NCI-H1436 treated with DMSO at 0.1 percent for 48 hours (cell line): ENCODE data around the gene CEBPE.

ENCODE experiments used
- DNase-seq: peaks from one replicate; lab custom pipeline; 2025; lab: John Stamatoyannopoulos, UW

Gene CEBPE

DNA sequence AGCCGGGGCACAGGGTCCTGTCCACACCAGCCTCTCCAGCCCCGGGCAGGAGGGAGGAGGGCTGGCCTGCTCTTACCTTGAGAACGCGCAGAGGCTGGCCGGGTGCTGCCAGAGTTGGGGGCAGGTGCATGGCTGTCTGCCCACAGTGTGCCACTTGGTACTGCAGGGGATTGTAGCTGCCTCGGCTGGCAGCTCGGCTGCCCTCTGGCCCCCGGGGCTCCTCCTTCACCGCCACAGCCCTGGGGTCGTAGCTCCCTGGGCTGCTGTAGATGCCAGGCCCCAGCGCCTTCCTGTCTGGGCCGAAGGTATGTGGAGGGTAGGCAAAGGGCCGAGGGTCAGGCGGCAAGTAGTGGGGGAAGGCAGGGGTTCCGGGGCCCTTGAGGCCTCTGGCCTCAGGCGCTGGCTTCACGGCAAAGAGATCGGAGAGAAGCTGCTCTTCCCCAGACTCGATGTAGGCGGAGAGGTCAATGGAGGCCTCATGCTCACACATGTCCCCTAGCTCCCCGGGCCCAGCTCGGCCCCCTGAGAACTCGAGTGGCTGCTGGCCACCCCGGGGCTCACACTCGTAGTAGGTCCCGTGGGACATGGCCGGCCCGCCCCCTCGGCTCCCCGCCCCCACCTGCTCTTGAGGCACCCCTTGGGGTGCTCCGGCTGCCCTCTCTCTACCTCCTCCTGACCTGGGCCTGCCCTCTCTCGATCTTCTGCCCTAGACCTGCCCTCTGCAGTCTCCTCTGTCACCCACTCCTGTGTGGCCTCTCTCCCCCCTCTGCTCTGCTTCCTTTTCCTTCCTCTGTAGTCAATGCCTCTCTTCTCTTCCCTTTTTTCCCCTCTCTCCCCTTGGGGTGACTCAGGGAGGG is at the start of gene CEBPE:
CEBPE (minus strand) TSS at position 750 of the 857 bp plus-strand sequence; CDS start at position 586, 164 bp downstream.
- no peak for DNase-seq

- no peak for DNase-seq
Observed at GRCh38 chr14:23168246-23168645, 49.2 kb upstream of the CEBPE start.

DNA sequence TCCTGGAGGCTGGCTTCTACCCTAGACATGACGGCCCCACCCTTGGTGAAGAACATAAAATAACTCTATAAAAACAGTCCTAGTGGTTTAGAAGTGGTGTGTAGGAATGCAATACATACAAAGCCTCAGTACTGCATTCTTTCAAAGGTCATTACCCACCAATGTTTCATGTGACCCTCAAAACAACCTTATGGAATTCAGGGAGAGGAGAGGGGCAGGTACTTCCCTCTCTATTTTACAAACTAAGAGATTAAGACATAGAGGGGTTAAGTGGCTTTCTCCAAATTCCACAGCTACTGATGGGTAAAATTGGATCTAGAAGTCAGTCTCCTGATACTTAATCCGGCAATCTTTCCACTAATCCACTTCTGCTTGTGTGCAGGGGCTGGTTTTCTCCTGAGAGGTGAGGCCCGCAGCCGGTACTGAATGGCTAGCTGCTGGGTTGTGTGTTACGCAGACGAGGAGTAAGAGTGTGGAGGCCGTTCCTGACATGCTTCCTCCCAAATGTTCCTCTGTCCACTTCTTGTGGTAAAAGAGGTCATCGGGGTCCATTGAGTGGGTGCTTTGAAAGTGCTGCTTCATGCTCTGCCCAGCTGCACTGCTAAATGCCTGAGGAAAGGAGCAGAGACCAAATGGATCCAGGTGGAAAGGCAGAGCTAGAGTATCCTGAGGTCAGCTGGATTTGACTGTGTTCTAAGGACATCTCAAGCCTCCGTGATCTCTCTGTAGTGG is 48.2 kb upstream of the CEBPE start:
- no peak for DNase-seq

DNA sequence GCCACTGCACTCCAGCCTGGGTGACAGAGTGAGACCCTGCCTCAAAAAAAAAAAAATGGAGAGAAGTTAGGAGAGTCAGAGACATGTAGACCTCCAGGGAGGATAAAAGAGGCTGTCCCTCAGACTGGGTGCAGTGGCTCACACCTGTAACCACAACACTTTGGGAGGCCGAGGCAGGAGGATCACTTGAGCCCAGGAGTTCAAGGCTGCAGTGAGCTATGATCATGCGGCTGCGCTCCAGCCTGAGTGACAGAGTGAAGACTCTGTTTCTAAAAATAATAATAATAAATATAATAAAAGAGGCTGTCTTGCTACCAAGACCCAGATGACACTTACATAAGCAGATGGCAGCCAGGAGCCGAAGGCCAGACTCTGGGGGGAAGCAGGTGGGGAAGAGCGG is 45.9 kb upstream of the CEBPE start:
- no peak for DNase-seq

GRCh38 chr14:23164250-23164649 is 45.2 kb upstream of the CEBPE start:
- DNase-seq: no peak

DNA sequence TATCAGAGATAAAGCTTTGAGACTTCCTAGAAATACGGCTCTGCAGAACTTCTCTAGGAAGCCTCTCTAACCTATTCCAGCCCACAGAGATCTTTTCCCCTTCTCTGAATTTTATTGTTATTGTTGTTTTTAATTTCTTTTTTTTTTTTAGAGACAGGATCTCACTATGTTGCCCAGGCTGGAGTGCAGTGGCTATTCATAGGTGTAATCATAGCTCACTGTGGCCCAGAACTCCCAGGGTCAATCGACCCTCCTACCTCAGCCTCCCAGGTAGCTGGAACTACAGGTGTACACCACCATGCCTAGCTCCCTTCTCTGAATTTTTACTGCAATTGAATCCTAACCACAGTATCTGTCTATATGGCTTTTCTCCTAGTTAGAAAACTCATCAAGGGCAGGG is 44.8 kb upstream of the CEBPE start:
- no peak for DNase-seq

GRCh38 chr14:23162800-23163199 is 43.7 kb upstream of the CEBPE start:
- DNase-seq: no peak

- no peak for DNase-seq
Observed at GRCh38 chr14:23162005-23162404, 43.0 kb upstream of the CEBPE start.

GRCh38 chr14:23160924-23161522 is 42.0 kb upstream of the CEBPE start:
- DNase-seq: no peak

DNA sequence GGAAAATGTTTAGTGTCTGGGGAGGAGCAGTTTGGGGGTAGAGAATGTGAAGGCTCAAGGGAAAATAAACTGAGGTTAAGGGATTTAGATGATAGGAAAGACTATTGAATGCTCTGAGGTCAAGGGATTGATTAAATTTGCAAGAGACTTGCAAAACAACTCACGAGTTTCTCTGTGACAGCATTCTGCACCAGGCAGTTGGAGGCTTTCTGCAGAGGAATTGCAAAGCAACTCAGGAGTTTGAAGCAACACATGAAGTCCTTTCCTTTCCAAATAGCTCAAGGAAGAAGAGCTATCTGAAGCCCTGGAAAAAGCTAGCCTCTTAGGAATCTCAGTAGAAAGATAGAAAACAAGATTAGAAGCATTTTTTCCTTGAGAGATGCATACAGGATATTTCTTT is 40.5 kb upstream of the CEBPE start:
- no peak for DNase-seq

DNA sequence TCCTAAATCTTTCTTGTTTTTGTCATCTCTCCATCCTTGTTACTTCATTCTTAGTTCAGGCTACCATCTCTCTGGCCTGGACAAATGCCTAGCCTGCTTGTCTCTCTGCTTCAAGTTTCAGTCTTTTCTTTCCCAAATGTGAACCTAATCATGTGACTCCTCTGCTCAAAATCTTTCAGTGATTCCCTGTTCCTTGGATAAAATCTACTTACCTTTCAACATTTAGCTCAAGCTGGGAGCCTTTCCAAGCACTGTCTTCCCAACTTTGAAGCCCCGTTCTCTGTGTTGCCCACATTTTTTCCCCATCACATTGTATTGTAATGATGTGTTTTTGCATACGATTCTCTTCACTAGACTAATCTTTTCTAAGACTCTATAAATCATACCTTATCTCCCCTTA is 39.7 kb upstream of the CEBPE start:
- DNase-seq: no peak

DNA sequence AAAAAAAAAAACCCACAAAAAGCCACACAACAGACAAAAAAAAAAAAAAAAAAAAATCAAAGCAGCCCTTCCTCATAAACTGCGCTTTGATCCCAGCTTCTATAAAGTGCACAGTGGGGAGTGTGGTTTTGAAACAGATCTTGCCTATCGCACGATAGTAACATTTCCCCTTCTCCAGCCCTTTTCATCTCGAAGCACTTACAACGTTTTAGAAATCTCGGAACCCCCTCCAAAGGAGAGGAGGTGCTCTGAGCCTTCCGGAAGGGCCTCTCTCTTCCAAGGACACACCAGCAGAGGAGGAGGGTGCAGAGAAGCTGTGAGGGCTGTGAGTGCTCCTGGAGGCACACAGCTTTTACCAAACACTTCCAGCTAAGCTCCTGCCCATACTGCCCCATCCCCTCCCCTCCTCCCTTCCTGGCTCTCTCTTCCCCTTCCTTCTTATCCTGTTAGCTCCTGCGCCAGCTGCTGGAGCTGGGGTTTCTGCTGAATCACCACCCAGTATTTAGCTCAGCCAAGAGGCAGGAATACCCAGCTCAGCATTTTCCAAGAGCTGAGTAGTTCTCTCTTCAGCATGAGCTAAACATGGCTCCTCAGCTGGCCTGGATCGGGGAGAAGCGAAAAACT is 36.0 kb upstream of the CEBPE start:
- DNase-seq: no peak

GRCh38 chr14:23153851-23154796 is 35.1 kb upstream of the CEBPE start:
- DNase-seq: no peak

- DNase-seq: no peak
Observed at GRCh38 chr14:23151342-23151741, 32.3 kb upstream of the CEBPE start.

DNA sequence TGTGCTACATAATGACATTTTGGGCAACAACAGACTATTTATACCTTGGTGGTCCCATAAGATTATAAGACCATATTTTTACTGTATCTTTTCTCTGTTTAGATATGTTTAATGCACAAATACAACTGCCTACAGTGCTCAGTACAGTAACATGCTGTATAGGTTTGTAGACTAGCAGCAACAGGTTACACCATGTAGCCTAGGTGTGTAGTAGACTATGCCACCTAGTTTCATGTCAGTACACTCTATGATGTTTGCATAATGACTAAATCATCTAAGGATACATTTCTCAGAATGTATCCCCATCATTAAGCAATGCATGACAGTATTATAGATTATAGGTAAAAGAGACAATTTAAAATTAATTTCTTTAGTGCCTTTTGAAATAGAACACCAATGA is 30.7 kb upstream of the CEBPE start:
- no peak for DNase-seq

GRCh38 chr14:23148591-23149249 is 29.7 kb upstream of the CEBPE start:
- DNase-seq: no peak

- DNase-seq: no peak
Observed at GRCh38 chr14:23147676-23148075, 28.6 kb upstream of the CEBPE start.

- no peak for DNase-seq
Observed at GRCh38 chr14:23146980-23147379, 27.9 kb upstream of the CEBPE start.

DNA sequence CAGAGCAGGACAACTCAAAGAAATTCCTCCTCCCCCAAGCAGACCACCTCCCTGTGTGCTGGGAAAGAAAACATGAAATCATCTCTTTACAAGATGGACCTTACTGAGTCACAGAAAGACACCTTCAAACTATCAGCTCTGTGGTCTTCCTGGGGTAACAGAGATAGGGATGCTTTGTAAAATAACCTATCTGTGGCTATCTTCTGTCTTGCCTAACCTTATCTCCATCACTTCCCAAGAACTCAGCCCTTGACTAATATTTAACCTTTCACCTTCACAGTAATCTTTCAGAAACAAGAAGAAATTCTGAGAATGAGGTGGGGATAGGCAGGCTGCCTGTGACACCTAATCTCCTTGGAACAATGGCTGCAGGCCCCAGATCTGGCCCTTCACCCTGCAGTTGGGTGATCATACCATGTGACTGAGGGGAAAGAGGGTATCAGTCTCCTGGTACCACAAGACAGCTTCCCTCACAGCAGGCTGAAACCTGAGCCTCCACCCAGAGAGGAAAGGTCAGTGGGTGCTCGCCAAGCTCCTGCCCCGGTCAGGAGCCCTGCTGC is 27.4 kb upstream of the CEBPE start:
- DNase-seq: no peak

DNA sequence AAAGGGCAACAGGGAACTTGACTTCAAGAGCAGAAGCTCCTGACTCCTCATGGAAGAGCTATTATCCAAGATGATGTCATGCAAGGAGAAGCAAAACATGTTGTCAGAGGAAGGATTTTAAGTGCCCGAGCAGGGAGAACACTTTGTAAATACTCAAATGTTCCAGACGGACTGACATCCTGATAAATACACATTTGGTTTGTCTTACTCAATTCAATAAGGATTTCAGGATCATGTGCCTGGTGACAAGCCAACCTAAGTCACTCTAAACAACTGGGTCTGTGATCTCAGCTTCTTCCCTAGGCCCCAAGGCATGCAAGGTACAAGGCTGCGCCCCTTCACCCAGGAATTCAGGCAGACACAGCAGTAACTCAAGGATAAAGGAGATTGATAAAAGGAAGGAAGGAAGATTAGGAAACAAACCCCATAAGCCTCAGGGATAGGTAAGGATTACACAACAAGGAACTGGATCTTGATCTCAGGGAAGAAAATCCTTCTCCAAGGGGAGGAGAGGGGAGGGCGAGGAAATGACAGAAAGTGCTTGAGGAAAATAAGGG is 26.8 kb upstream of the CEBPE start:
- DNase-seq: no peak
